ENCODE results near the gene USP24.

GRCh38 chr1:55043726-55044125 lies 171.4 kb downstream of the USP24 start:
- TF ChIP-seq, protein P1, sequence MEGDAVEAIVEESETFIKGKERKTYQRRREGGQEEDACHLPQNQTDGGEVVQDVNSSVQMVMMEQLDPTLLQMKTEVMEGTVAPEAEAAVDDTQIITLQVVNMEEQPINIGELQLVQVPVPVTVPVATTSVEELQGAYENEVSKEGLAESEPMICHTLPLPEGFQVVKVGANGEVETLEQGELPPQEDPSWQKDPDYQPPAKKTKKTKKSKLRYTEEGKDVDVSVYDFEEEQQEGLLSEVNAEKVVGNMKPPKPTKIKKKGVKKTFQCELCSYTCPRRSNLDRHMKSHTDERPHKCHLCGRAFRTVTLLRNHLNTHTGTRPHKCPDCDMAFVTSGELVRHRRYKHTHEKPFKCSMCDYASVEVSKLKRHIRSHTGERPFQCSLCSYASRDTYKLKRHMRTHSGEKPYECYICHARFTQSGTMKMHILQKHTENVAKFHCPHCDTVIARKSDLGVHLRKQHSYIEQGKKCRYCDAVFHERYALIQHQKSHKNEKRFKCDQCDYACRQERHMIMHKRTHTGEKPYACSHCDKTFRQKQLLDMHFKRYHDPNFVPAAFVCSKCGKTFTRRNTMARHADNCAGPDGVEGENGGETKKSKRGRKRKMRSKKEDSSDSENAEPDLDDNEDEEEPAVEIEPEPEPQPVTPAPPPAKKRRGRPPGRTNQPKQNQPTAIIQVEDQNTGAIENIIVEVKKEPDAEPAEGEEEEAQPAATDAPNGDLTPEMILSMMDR (IDR thresholded peaks at IDR 0.05), result no peak
- TF ChIP-seq POLR2A (IDR thresholded peaks at IDR 0.05), result no peak

Data from esophagus squamous epithelium (tissue), 4 donors.